ENCODE measurements around the gene XYLB. TPM values are rescaled to one million over a fixed set of nuclear protein-coding genes. Genes with fewer than 3 reads are reported as not detected.

Gene XYLB
- total RNA-seq, 2 donors from 2014 or later: 4.7 to 6.3 TPM

DNA sequence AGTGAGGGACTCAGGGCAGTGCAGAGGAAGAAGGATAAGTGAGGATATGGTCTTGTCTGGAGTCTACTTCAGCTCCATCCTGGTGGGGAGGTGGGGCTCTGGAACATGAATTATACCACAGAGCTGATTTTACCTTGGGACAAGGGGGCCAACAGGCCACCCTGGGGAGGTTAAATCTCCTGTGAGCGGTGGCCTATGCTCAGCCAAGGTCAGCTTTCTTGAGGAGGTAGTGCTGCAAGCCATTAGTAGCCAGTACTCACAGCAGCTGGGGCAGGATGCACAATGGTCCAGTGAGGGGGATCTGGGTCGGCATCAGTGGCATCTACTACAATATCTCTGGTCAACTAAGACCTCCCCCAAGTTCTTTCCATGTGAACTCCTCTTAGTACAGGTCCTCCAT is 49.7 kb downstream of the XYLB start:
- Mint-ChIP-seq H3K27ac (no peak overlapping the region), H3K9me3 (no peaks in the 10 kb centered on the region), H3K4me3 (no peak overlapping the region), H3K27me3 (ENCODE audit: insufficient read depth) (no peaks in the 10 kb centered on the region), H3K4me1 (no peaks in the 10 kb centered on the region), H3K36me3 (ENCODE audit: low read depth) (peaks cover 33% of the 10 kb centered on the region)
- H3K36me3 ChIP-seq (ENCODE audit: control insufficient read depth, insufficient read depth, low read length): peaks cover 5% of the 10 kb centered on the region
- TF ChIP-seq, protein P1, sequence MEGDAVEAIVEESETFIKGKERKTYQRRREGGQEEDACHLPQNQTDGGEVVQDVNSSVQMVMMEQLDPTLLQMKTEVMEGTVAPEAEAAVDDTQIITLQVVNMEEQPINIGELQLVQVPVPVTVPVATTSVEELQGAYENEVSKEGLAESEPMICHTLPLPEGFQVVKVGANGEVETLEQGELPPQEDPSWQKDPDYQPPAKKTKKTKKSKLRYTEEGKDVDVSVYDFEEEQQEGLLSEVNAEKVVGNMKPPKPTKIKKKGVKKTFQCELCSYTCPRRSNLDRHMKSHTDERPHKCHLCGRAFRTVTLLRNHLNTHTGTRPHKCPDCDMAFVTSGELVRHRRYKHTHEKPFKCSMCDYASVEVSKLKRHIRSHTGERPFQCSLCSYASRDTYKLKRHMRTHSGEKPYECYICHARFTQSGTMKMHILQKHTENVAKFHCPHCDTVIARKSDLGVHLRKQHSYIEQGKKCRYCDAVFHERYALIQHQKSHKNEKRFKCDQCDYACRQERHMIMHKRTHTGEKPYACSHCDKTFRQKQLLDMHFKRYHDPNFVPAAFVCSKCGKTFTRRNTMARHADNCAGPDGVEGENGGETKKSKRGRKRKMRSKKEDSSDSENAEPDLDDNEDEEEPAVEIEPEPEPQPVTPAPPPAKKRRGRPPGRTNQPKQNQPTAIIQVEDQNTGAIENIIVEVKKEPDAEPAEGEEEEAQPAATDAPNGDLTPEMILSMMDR (conservative IDR thresholded peaks at IDR 0.05): no peak
- 86 to 100% methylated on average over 1 to 2 of the region's 2 CpGs for WGBS, 2 experiments (ENCODE audit: insufficient coverage in 1 of 2, insufficient read length in 1 of 2)
- no peak for DNase-seq
- no peak overlapping the region for H3K27ac ChIP-seq (ENCODE audit: low read depth, low read length)
- H3K4me3 ChIP-seq (ENCODE audit: low read length): no peak overlapping the region
- no peaks in the 10 kb centered on the region for H3K9me3 ChIP-seq (ENCODE audit: control insufficient read depth, low read length)
- no peak overlapping the region for H3K9ac ChIP-seq (ENCODE audit: extremely low read depth, low read length, poor library complexity, severe bottlenecking)
- H3K27me3 ChIP-seq (ENCODE audit: control insufficient read depth, insufficient read depth, low read length, poor library complexity, severe bottlenecking): no peaks in the 10 kb centered on the region
- no peaks in the 10 kb centered on the region for H3K4me1 ChIP-seq (ENCODE audit: control insufficient read depth, insufficient read depth, low read length)

DNA sequence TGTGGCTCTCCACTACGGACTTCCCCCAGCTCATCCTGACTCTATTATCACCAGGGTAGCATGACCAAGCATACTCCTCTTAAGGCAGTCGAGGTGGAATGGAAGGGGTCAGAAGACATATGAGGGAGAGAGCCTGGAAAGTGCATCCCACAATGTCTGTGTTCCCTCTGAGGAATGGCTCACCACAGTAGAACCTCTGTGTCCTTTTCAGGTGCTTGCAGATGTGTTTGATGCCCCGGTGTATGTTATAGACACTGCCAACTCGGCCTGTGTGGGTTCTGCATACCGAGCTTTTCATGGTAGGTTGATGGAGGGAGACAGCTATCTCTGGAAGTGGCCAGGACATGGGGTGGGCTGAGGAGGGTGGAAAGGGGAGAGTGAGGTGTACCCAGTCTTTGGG is 50.3 kb downstream of the XYLB start:
- no peak for DNase-seq
- H3K4me1 ChIP-seq (ENCODE audit: control insufficient read depth, insufficient read depth, low read length): no peaks in the 10 kb centered on the region

DNA sequence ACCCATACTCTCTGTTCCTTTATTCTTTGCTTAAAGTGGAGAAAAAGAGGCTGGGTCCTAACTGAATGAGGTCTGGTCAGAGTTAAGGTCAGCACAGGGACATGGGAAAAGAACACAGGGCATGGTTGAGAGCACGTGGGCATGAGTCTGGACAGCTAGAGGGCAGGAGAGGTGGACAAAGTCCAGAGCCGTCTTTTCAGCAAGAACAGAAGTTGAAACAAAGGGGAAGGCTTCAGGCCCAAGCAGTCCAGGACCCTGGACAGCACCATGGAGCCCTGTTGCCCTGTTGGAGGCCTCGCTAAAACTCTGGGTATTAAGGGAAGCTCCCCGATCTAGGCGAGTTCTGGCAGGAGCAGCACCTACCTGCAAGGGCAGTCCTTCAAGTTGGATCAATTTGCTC is 50.7 kb downstream of the XYLB start:
- peaks cover 2% of the 10 kb centered on the region for H3K9me3 Mint-ChIP-seq
- H3K4me3 Mint-ChIP-seq: no peak overlapping the region
- no peaks in the 10 kb centered on the region for H3K27me3 ChIP-seq (ENCODE audit: control insufficient read depth, insufficient read depth, low read length, poor library complexity, severe bottlenecking)
- H3K27ac ChIP-seq (ENCODE audit: low read depth, low read length): no peak overlapping the region
- TF ChIP-seq, protein P1 (conservative IDR thresholded peaks at IDR 0.05): no peak
- peak; percentile 89 for DNase-seq
- no peaks in the 10 kb centered on the region for H3K9me3 ChIP-seq (ENCODE audit: control insufficient read depth, low read length)
- 63% methylated on average over 5 of the region's 5 CpGs for WGBS, 2 experiments (ENCODE audit: insufficient coverage in 1 of 2, insufficient read length in 1 of 2)
- H3K27me3 Mint-ChIP-seq (ENCODE audit: insufficient read depth): no peaks in the 10 kb centered on the region
- H3K4me1 ChIP-seq (ENCODE audit: control insufficient read depth, insufficient read depth, low read length): no peaks in the 10 kb centered on the region
- H3K36me3 ChIP-seq (ENCODE audit: control insufficient read depth, insufficient read depth, low read length): peaks cover 15% of the 10 kb centered on the region
- no peak overlapping the region for H3K9ac ChIP-seq (ENCODE audit: extremely low read depth, low read length, poor library complexity, severe bottlenecking)
- H3K4me1 Mint-ChIP-seq: no peaks in the 10 kb centered on the region
- no peak overlapping the region for H3K27ac Mint-ChIP-seq
- H3K4me3 ChIP-seq (ENCODE audit: low read length): no peak overlapping the region
- H3K36me3 Mint-ChIP-seq (ENCODE audit: low read depth): peaks cover 42% of the 10 kb centered on the region

More for the DNA sequence above, 50.3 kb downstream of the XYLB start:
- Histone ChIP-seq H3K27ac (ENCODE audit: low read depth, low read length) (no peak overlapping the region), H3K36me3 (ENCODE audit: control insufficient read depth, insufficient read depth, low read length) (peaks cover 11% of the 10 kb centered on the region), H3K9me3 (ENCODE audit: control insufficient read depth, low read length) (no peaks in the 10 kb centered on the region), H3K27me3 (ENCODE audit: control insufficient read depth, insufficient read depth, low read length, poor library complexity, severe bottlenecking) (no peaks in the 10 kb centered on the region), H3K9ac (ENCODE audit: extremely low read depth, low read length, poor library complexity, severe bottlenecking) (no peak overlapping the region), H3K4me3 (ENCODE audit: low read length) (no peak overlapping the region)
- Mint-ChIP-seq H3K9me3 (peaks cover under 1% of the 10 kb centered on the region), H3K4me1 (no peaks in the 10 kb centered on the region), H3K36me3 (ENCODE audit: low read depth) (peaks cover 38% of the 10 kb centered on the region), H3K27ac (no peak overlapping the region), H3K4me3 (no peak overlapping the region), H3K27me3 (ENCODE audit: insufficient read depth) (no peaks in the 10 kb centered on the region)
- TF ChIP-seq, protein P1 (conservative IDR thresholded peaks at IDR 0.05): no peak
- WGBS, 2 experiments (ENCODE audit: insufficient coverage in 1 of 2, insufficient read length in 1 of 2): 76 to 88% methylated on average over 3 to 5 of the region's 5 CpGs

Data from endodermal cell (in vitro differentiated cells).